K562 (cell line): ENCODE measurements around the gene DDIT4L. TPM values are rescaled to one million over a fixed set of nuclear protein-coding genes. Genes with fewer than 3 reads are reported as not detected.

Experiments
- ATAC-seq: fragments of 200-7000 bp; cut with Tn5 transposase; 3 replicates; pipeline ENCODE4 v1.9.1; 2020; ENCODE audit warnings: moderate library complexity
- BruUV-seq: library from RNA; stranded (reverse); fragments of 400-500 nt; replicated peaks from 2 replicates; lab custom pipeline; 2021; lab: Mats Ljungman, UMichigan
- CTCF ChIA-PET: fragments of 300-600 bp; formaldehyde crosslinking; extraction: SDS; loops from one replicate; lab custom pipeline; 2021; ENCODE audit warnings: low intra/inter-chr PET ratio; lab: Yijun Ruan, JAX
- POLR2A ChIA-PET: fragments of 300-600, 350-650 bp; sonication (Branson Sonifier 250); formaldehyde crosslinking; extraction: SDS; loops from one replicate; lab custom pipeline; 2021; ENCODE audit warnings: antibody characterized with exemption, inconsistent platforms; lab: Yijun Ruan, JAX
- DNase-seq, 4 experiments: peaks; one replicate each; pipeline versions ENCODE4 v3.0.0 to v3.0.0-alpha.2; 2011 to 2018; ENCODE audit warnings: low spot score in 3 of 4, mixed read lengths in 3 of 4; ENCODE audit errors: extremely low read depth in 1 of 4
- FAIRE-seq: peaks from 2 replicates; lab custom pipeline; 2011; peaks lifted over from hg19 to GRCh38; lab: Jason Lieb, UNC
- H2AFZ ChIP-seq: 2 replicates; pipeline ENCODE4 v1.6.0; 2011; ENCODE audit warnings: low read depth, low read length, control low read depth, inconsistent platforms
- H3K27ac ChIP-seq: fragments of 200-600 bp; 3 replicates; pipeline ENCODE4 v1.8.0; 2011; ENCODE audit warnings: low read depth, mild to moderate bottlenecking, control low read depth, inconsistent platforms, low read length, moderate library complexity, mixed read lengths; ENCODE audit errors: extremely low read depth
- H3K27me3 ChIP-seq, 2 experiments: fragments of 300-600 bp in 1 of 2; 2 replicates in 1 of 2; 3 replicates in 1 of 2; pipeline versions ENCODE4 v1.6.0 to v1.8.0; 2011; ENCODE audit warnings: inconsistent platforms in 2 of 2, low read length in 2 of 2, mild to moderate bottlenecking in 1 of 2, mixed read lengths in 1 of 2, moderate library complexity in 1 of 2; ENCODE audit not compliant: control insufficient read depth in 2 of 2, insufficient read depth in 2 of 2
- H3K36me3 ChIP-seq: fragments of 300-600 bp; 3 replicates; pipeline ENCODE4 v1.8.0; 2011; ENCODE audit warnings: mild to moderate bottlenecking, low read length, inconsistent platforms; ENCODE audit not compliant: control insufficient read depth, insufficient read depth
- H3K4me1 ChIP-seq, 2 experiments: fragments of 200-600 bp in 1 of 2; replicated peaks in 1 of 2; 2 replicates in 1 of 2; 3 replicates in 1 of 2; pipeline versions ENCODE4 v1.5.1 to v1.8.0; 2011; ENCODE audit warnings: inconsistent platforms in 2 of 2, low read length in 2 of 2, mild to moderate bottlenecking in 1 of 2, mixed read lengths in 1 of 2, moderate library complexity in 1 of 2; ENCODE audit not compliant: control insufficient read depth in 2 of 2, insufficient read depth in 2 of 2
- H3K4me2 ChIP-seq: 2 replicates; pipeline ENCODE4 v1.6.1; 2011; ENCODE audit warnings: low read length, control low read depth, inconsistent platforms, mixed read lengths; ENCODE audit not compliant: insufficient read depth
- H3K4me3 ChIP-seq: fragments of 200-600 bp; sonication (generic), shearing (Covaris generic); 2 replicates; pipeline ENCODE4 v1.5.1; 2016; ENCODE audit warnings: control low read depth, inconsistent platforms
- H3K79me2 ChIP-seq: fragments of 200-600 bp; 3 replicates; pipeline ENCODE4 v1.8.0; 2011; ENCODE audit warnings: low read length, inconsistent platforms; ENCODE audit not compliant: control insufficient read depth, insufficient read depth
- H3K9ac ChIP-seq, 2 experiments: 2 replicates each; pipeline versions ENCODE4 v1.6.0 to v1.6.1; 2011; ENCODE audit warnings: low read depth in 2 of 2, low read length in 2 of 2, control low read depth in 1 of 2, inconsistent platforms in 1 of 2, mild to moderate bottlenecking in 1 of 2, mixed read lengths in 1 of 2; ENCODE audit not compliant: insufficient read depth in 1 of 2
- H3K9me1 ChIP-seq: one replicate; pipeline ENCODE4 v1.6.0; 2011; ENCODE audit warnings: inconsistent platforms, mild to moderate bottlenecking, low read length, moderate library complexity; ENCODE audit not compliant: control insufficient read depth, insufficient read depth
- H3K9me3 ChIP-seq: replicated peaks from 2 replicates; pipeline ENCODE4 v1.5.1; 2011; ENCODE audit warnings: low read depth, low read length, inconsistent platforms; ENCODE audit not compliant: control insufficient read depth, insufficient read depth
- H4K20me1 ChIP-seq: replicated peaks from 2 replicates; pipeline ENCODE4 v1.6.1; 2011; ENCODE audit warnings: low read length, inconsistent platforms, mixed read lengths; ENCODE audit not compliant: control insufficient read depth, insufficient read depth
- E2F5 ChIP-seq: sonication (generic); formaldehyde crosslinking; IDR thresholded peaks from 2 replicates; pipeline ENCODE4 v1.8.0; 2022; ENCODE audit warnings: mild to moderate bottlenecking, missing genetic modification reagents
- MAX ChIP-seq: sonication (generic); formaldehyde crosslinking; IDR thresholded peaks from 2 replicates; pipeline ENCODE4 v1.9.0; 2022; ENCODE audit warnings: mild to moderate bottlenecking, missing genetic modification reagents
- MEF2D ChIP-seq: conservative IDR thresholded peaks from 2 replicates; pipeline ENCODE4 v1.6.1; 2016; ENCODE audit warnings: low read depth, missing genetic modification characterization, missing compliant biosample characterization
- NFXL1 ChIP-seq: fragments of 450-650 bp; formaldehyde crosslinking; IDR thresholded peaks from 2 replicates; pipeline ENCODE4 v1.4.0; 2021; ENCODE audit warnings: mild to moderate bottlenecking
- ZNF644 ChIP-seq: fragments of 200-800 bp; sonication (Bioruptor generic); IDR thresholded peaks from 2 replicates; pipeline ENCODE4 v1.6.1; 2016; ENCODE audit warnings: low read depth, missing genetic modification characterization, missing compliant biosample characterization
- ZNF740 ChIP-seq, 3 experiments: fragments of 200-800 bp in 1 of 3; sonication (Bioruptor generic) in 1 of 3; sonication (generic) in 1 of 3; formaldehyde crosslinking in 1 of 3; IDR thresholded peaks; 2 replicates each; pipeline versions ENCODE4 v1.6.1 to v1.8.0; 2016 to 2022; ENCODE audit warnings: mild to moderate bottlenecking in 2 of 3, missing compliant biosample characterization in 2 of 3, missing genetic modification characterization in 2 of 3, missing genetic modification reagents in 1 of 3
- ZNF79 ChIP-seq: fragments of 250-450 bp; sonication (Bioruptor Pico); IDR thresholded peaks from 2 replicates; pipeline ENCODE4 v1.4.0; 2020; ENCODE audit warnings: low read depth, mild to moderate bottlenecking, moderate library complexity
- in situ Hi-C: fragments of 300-500 bp; cut with MboI; formaldehyde crosslinking; loops from 4 replicates; pipeline ENCODE4 v1.15.0; 2018; ENCODE audit warnings: inconsistent platforms, mixed read lengths
- intact Hi-C: fragments of 100-400 bp; cut with micrococcal nuclease; formaldehyde crosslinking; loops from 2 replicates; pipeline ENCODE4 v1.14.2; 2022
- polyA plus RNA-seq, 8 experiments: library from polyadenylated mRNA; depleted of rRNA in 4 of 8; stranded (reverse) in 5 of 8; unstranded in 3 of 8; fragments of >200 nt; fragmentation: Nextera tagmentation in 2 of 8; fragmentation: Illumina TruSeq in 1 of 8; extraction: Ambion mirVana in 2 of 8; extraction: Trizol in 1 of 8; gene quantifications; 2 replicates each; pipeline versions ENCODE4 v1.2.1 to v1.2.3, GENCODE V29; 2011 to 2014; ENCODE audit warnings: inconsistent platforms in 1 of 8, missing spikeins in 1 of 8
- total RNA-seq, 7 experiments: library from RNA; depleted of rRNA in 6 of 7; stranded (reverse); fragments of >200 nt in 6 of 7; fragmentation: Illumina TruSeq in 2 of 7; extraction: Trizol in 2 of 7; gene quantifications; 2 replicates each; pipeline versions ENCODE4 v1.2.1 to v1.2.3, GENCODE V29; 2011 to 2021; ENCODE audit warnings: low replicate concordance in 1 of 7

The DDIT4L gene
- total and polyA plus RNA-seq, 9 of the 15 experiments (the other 6 are each of a cell fraction or from before 2014, with no cell fraction given) = not detected

GRCh38 chr4:100208459-100208858 is 18.2 kb upstream of the DDIT4L start (continued):
- no peak for TF ChIP-seq E2F5 (CRISPR knock-in tag)

GRCh38 chr4:100206850-100207249 is 16.6 kb upstream of the DDIT4L start:
- no peaks in the 10 kb centered on the region for H3K9me1 ChIP-seq
- H3K36me3 ChIP-seq = no peaks in the 10 kb centered on the region
- no peak overlapping the region for H3K4me3 ChIP-seq
- FAIRE-seq = no peak
- POLR2A ChIA-PET = no interaction called here
- H3K4me2 ChIP-seq = no peak overlapping the region
- no peak overlapping the region for H3K9ac ChIP-seq
- H3K79me2 ChIP-seq = no peaks in the 10 kb centered on the region
- TF ChIP-seq NFXL1 (CRISPR knock-in tag) (no peak), ZNF740 (CRISPR knock-in tag; IDR thresholded peaks at IDR 0.05) (no peak), ZNF740 (tag; IDR thresholded peaks at IDR 0.05) (no peak), MAX (no peak), ZNF644 (tag) (no peak), ZNF79 (CRISPR knock-in tag) (no peak), MEF2D (no peak)
- H2AFZ ChIP-seq = no peak overlapping the region
- CTCF ChIA-PET = no interaction called here
- intact Hi-C loops (no loop called here), in situ Hi-C loops (no loop called here)
- H4K20me1 ChIP-seq = no peaks in the 10 kb centered on the region
- H3K9me3 ChIP-seq = no peaks in the 10 kb centered on the region
- H3K4me1 ChIP-seq = no peaks in the 10 kb centered on the region
- BruUV-seq = no TSS peak
- DNase-seq = no peak
- H3K27me3 ChIP-seq = no peaks in the 10 kb centered on the region
- H3K27ac ChIP-seq = no peak overlapping the region
- ATAC-seq = no peak
